GM18907 (cell line): ENCODE measurements around the gene SLC6A9.
A peak's percentile ranks its signal among the peaks of the same experiment; 100 is the strongest.

Experiments used
- ATAC-seq: cut with Tn5 transposase; IDR thresholded peaks from one replicate; pipeline ENCODE4 v1.9.1; 2021; ENCODE audit warnings: mild to moderate bottlenecking, moderate library complexity; ENCODE audit not compliant: unreplicated experiment

Gene SLC6A9

GRCh38 chr1:44049839-44050238 is 18.6 kb upstream of the SLC6A9 start:
- ATAC-seq, result no peak

GRCh38 chr1:44048532-44049215 is 17.4 kb upstream of the SLC6A9 start:
- no peak for ATAC-seq

GRCh38 chr1:44047131-44047530 is 15.9 kb upstream of the SLC6A9 start:
- ATAC-seq, result no peak

GRCh38 chr1:44045064-44045463 is 13.8 kb upstream of the SLC6A9 start:
- no peak for ATAC-seq

- no peak for ATAC-seq
These were observed 13.0 kb upstream of the SLC6A9 start for GRCh38 chr1:44044071-44044801.

- ATAC-seq, result no peak
These were observed 12.2 kb upstream of the SLC6A9 start for GRCh38 chr1:44043176-44044070.

GRCh38 chr1:44040846-44041245 is 9.6 kb upstream of the SLC6A9 start:
- ATAC-seq, result no peak

GRCh38 chr1:44040418-44040817 is 9.2 kb upstream of the SLC6A9 start:
- ATAC-seq, result no peak

GRCh38 chr1:44038876-44039657 is 7.8 kb upstream of the SLC6A9 start:
- ATAC-seq, result no peak

- ATAC-seq, result no peak
These were observed 5.9 kb upstream of the SLC6A9 start for GRCh38 chr1:44037154-44037553.

- ATAC-seq, result no peak
These were observed 5.3 kb upstream of the SLC6A9 start for GRCh38 chr1:44036409-44037139.

GRCh38 chr1:44035726-44036408 is 4.6 kb upstream of the SLC6A9 start:
- ATAC-seq, result no peak

GRCh38 chr1:44034976-44035716 is 3.9 kb upstream of the SLC6A9 start:
- no peak for ATAC-seq

- no peak for ATAC-seq
These were observed 3.2 kb upstream of the SLC6A9 start for GRCh38 chr1:44034423-44034822.

- no peak for ATAC-seq
These were observed 2.5 kb upstream of the SLC6A9 start for GRCh38 chr1:44033756-44034155.

- no peak for ATAC-seq
These were observed 1.8 kb upstream of the SLC6A9 start for GRCh38 chr1:44033041-44033575.

GRCh38 chr1:44032170-44032790 is 1.0 kb upstream of the SLC6A9 start:
- no peak for ATAC-seq

GRCh38 chr1:44030605-44031251 is 534 bp downstream of the SLC6A9 start:
- peak; percentile 22 for ATAC-seq
